ENCODE measurements around the gene ATG16L1. TPM values are rescaled to one million over a fixed set of nuclear protein-coding genes. Genes with fewer than 3 reads are reported as not detected.
"Not testable (repeated sequence)": the region's sequence is repeated elsewhere in the genome, so short reads cannot be mapped to it uniquely, and the experiment has no call there.

Gene ATG16L1
- total RNA-seq, 1 donor from 2014 or later: 26.4 TPM

- DNase-seq (ENCODE audit: low spot score) (no peak), ATAC-seq (no peak)
- intact Hi-C loops (cut with DNase I): no loop called here
Measured at GRCh38 chr2:233317196-233317943, 65.9 kb downstream of the ATG16L1 start.

GRCh38 chr2:233319256-233319655 is 67.8 kb downstream of the ATG16L1 start:
- DNase-seq (ENCODE audit: low spot score): no peak
- intact Hi-C loops (cut with DNase I): no loop called here
- no peak for ATAC-seq

- DNase-seq (ENCODE audit: low spot score) (no peak), ATAC-seq (no peak)
- intact Hi-C loops (cut with DNase I): no loop called here
Measured at GRCh38 chr2:233320470-233320869, 69.0 kb downstream of the ATG16L1 start.

DNA sequence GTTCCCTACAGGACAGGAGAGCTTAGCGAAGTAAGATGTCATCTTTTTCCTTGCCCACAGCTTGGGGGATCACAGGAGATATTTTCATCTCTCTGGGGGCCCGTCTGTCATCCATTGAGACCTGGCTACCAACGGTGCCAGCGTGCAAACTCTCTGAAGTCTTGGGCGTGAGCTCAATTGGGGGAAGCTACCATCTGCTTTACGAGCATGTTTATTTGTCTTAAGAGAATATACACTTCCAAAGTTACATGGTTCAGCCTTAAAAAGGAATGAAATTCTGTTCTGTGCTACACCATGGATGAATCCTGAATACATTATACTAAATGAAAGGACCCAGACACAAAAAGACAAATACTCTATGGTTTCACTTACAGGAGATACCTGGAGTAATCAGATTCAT is 69.7 kb downstream of the ATG16L1 start:
- DNase-seq (ENCODE audit: low spot score) (no peak), ATAC-seq (no peak)
- intact Hi-C loops (cut with DNase I): no loop called here

- DNase-seq (ENCODE audit: low spot score): no peak
- intact Hi-C loops (cut with DNase I): no loop called here
- ATAC-seq: no peak
Measured at GRCh38 chr2:233323851-233324250, 72.4 kb downstream of the ATG16L1 start.

GRCh38 chr2:233325256-233325655 is 73.8 kb downstream of the ATG16L1 start:
- intact Hi-C loops (cut with DNase I): no loop called here
- DNase-seq (ENCODE audit: low spot score): no peak
- no peak for ATAC-seq

GRCh38 chr2:233325814-233326213 is 74.3 kb downstream of the ATG16L1 start:
- intact Hi-C loops (cut with DNase I): no loop called here
- ATAC-seq: no peak
- DNase-seq (ENCODE audit: low spot score): no peak

DNA sequence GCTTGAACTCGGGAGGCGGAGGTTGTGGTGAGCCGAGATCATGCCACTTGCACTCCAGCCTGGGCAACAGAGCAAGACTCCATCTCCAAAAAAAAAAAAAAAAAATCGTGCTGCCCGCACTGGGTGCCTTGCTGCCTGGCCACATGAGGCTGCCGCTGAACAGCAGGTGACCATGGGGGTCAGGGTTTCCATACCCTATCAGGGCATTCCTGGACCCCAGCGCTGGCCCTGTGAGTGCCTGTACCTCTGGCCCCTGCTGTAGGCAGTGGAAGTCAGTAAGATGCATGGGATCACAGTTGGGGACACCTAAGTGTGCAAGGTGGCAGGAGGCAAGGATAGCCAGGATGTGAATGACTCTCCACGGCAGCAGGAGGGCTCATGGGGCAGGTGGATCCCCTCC is 75.0 kb downstream of the ATG16L1 start:
- intact Hi-C loops (cut with DNase I): no loop called here
- DNase-seq (ENCODE audit: low spot score) (no peak), ATAC-seq (no peak)

DNA sequence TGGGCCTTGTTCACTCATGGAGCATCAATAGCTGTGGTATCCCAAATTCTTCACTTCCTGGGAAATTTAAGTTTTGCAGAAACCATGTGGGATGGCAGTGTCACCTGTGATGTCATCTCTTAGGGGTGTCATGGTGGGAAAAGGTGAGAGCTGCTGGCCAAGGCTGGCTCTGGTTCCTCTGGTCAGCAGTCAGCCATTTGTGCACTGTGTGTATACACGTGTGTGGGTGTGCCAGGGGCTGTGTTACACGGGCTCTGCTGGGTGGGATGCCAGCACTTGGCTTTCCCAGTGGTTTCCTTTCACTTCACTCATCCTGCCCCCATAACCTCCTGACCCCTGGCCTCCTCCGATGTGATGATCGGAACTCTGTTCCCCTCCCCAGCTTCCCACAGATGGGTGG is 77.4 kb downstream of the ATG16L1 start:
- intact Hi-C loops (cut with DNase I): no loop called here
- no peak for DNase-seq (ENCODE audit: low spot score)
- no peak for ATAC-seq

GRCh38 chr2:233329489-233330135 is 78.1 kb downstream of the ATG16L1 start:
- intact Hi-C loops (cut with DNase I): no loop called here
- DNase-seq (ENCODE audit: low spot score) (no peak), ATAC-seq (no peak)

- DNase-seq (ENCODE audit: low spot score): peak; percentile 64
- intact Hi-C loops (cut with DNase I): no loop called here
- peak; percentile 90 for ATAC-seq
Measured at GRCh38 chr2:233331536-233331935, 80.1 kb downstream of the ATG16L1 start.

DNA sequence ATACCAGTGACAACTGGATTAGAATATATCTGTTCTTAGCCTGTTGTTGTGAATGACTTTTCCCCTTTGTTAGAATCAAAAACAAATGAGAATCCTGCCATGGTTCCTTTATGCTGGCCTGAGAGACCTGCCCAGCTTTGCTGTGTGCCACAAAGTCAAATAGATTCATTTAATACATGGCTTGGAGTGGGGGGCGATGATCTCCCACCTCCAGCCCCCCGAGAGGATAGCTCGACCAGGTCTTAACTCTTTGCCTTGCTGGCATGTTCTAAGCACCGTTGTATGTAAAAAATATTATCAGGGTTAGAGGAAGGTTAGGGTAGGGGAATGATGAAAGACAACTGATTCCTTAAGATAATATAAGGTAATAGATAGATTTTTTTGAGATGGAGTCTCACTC is 80.7 kb downstream of the ATG16L1 start:
- DNase-seq (ENCODE audit: low spot score): no peak
- no peak for ATAC-seq
- intact Hi-C loops (cut with DNase I): no loop called here

DNA sequence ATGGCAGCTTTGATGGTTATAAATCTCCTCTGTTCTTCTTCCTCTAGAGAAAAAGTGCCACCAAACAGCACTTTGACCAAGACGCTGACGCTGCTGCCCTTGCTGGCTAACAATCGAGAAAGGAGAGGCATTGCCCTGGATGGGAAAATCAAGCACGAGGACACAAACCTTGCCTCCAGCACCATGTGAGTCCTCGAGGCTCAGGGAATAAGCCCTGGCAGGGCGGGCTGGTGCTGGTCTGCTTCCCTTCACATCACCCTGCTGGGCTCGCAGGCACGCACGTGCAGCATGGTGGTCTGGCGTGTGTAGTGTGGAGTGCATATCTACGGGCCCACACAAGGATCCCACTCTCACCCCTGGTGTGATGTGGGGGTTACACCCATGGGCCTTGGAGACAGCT is 83.4 kb downstream of the ATG16L1 start:
- intact Hi-C loops (cut with DNase I): no loop called here
- DNase-seq (ENCODE audit: low spot score) (no peak), ATAC-seq (no peak)

DNA sequence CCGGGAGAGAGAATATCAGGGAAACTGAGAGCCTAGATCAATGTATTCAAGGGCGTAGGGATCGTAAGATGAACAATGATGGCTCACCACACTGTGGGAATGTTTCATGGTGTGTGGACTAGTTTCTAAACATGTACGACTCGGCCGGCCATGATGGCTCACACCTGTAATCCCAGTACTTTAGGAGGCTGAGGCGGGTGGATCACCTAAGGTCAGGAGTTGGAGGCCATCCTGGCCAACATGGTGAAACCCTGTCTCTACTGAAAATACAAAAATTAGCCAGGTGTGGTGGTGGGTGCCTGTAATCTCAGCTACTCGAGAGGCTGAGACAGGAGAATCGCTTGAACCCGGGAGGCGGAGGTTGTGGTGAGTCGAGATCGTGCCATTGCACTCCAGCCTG is 84.6 kb downstream of the ATG16L1 start:
- DNase-seq (ENCODE audit: low spot score); ATAC-seq; intact Hi-C loops (cut with DNase I): not testable (repeated sequence)

- no peak for ATAC-seq
- DNase-seq (ENCODE audit: low spot score): no peak
- intact Hi-C loops (cut with DNase I): no loop called here
Measured at GRCh38 chr2:233336541-233336940, 85.1 kb downstream of the ATG16L1 start.

DNA sequence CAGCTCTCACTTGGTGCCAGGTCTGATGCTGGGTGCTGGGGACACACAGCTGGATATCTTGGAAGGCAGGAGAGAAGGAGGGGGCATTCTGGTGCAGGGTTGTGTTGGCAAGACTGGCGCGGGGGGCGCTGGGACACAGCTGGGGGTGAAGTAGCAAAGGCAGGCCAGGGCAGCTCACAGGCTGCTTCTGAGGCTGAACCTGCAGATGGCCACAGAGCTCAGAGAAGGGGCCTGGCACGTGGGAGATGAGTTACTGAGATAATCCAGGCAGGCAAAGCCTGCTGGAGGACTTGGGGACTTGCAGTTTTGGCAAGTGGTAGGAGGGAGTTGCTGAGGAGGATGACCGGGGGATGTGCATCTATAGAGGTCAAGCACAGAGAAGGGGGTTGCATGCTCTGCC is 86.6 kb downstream of the ATG16L1 start:
- ATAC-seq (no peak), DNase-seq (ENCODE audit: low spot score) (no peak)
- intact Hi-C loops (cut with DNase I): no loop called here

- intact Hi-C loops (cut with DNase I): no loop called here
- DNase-seq (ENCODE audit: low spot score) (no peak), ATAC-seq (no peak)
Measured at GRCh38 chr2:233338812-233339368, 87.4 kb downstream of the ATG16L1 start.

DNA sequence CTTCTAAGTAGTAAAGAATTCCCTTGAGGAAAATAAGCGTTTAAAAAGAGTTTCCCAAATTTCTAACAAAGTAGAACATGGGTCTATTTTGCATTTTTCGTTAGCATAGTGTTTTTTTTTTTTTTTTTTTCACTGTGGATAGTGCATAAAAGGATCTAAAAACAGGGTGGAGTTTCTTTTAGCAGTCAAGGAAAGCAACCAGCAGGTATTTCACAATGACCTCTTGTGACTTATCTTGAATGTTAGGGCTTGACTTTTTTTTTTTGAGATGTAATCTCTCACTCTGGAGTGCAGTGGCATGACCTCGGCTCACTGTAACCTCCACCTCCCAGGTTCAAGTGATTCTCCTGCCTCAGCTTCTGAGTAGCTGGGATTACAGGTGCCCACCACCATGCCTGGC is 88.0 kb downstream of the ATG16L1 start:
- intact Hi-C loops (cut with DNase I): no loop called here
- DNase-seq (ENCODE audit: low spot score) (no peak), ATAC-seq (no peak)

GRCh38 chr2:233341296-233341695 is 89.8 kb downstream of the ATG16L1 start:
- intact Hi-C loops (cut with DNase I): no loop called here
- ATAC-seq (no peak), DNase-seq (ENCODE audit: low spot score) (no peak)

DNA sequence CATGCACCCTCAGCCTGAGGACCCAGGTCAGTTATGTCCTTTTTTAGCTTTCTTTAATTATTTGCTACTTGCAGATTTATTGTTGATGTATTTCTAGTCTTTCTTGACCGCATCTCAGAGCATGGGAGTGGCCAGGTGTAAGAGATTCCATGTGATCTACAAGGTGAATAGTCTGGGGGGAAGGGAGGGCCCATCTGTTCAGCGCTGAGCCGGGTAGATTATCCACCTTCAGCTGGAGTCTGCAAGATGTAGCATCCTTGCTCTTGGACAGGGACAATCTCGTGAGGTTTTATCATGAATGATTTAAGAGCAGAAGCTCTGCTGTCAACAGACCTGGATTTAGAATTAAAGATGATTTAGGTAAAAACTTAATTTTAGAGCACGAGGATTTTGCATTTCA is 90.8 kb downstream of the ATG16L1 start:
- intact Hi-C loops (cut with DNase I): no loop called here
- DNase-seq (ENCODE audit: low spot score) (peak; percentile 6), ATAC-seq (no peak)

All from sciatic nerve (tissue), 2 donors.